GM12878 (cell line): ENCODE data around the gene STAC2.

Source experiments
- CBFB ChIP-seq: IDR thresholded peaks from 2 replicates; pipeline ENCODE4 v1.6.1; 2016; ENCODE audit warnings: antibody characterized with exemption, low read depth
- CTCF ChIP-seq, 3 experiments: IDR thresholded peaks in 2 of 3; conservative IDR thresholded peaks in 1 of 3; 2 replicates each; pipeline ENCODE4 v1.5.1; 2011; ENCODE audit warnings: low read depth in 3 of 3, low read length in 3 of 3, mild to moderate bottlenecking in 3 of 3, control low read depth in 2 of 3, moderate library complexity in 2 of 3, inconsistent platforms in 1 of 3, mixed read lengths in 1 of 3; ENCODE audit not compliant: control insufficient read depth in 2 of 3, insufficient read depth in 1 of 3; ENCODE audit errors: extremely low read depth in 1 of 3
- MAX ChIP-seq: IDR thresholded peaks from 2 replicates; pipeline ENCODE4 v1.6.1; 2012; ENCODE audit warnings: low read depth, low read length, improper control_type of control experiment
- TF ChIP-seq, protein P1 (sequence below): fragments of 450-650 bp; formaldehyde crosslinking; IDR thresholded peaks from 2 replicates; pipeline ENCODE4 v1.4.0; 2020; ENCODE audit warnings: mild to moderate bottlenecking, moderate library complexity

- TF ChIP-seq MAX (no peak), CBFB (no peak), CTCF (IDR thresholded peaks at IDR 0.05 in 2 of 3, conservative IDR thresholded peaks at IDR 0.05 in 1 of 3; ENCODE audit: control insufficient read depth in 2 of 3, extremely low read depth in 1 of 3, insufficient read depth in 1 of 3, low read depth in 3 of 3, low read length in 3 of 3) (no peak)
- TF ChIP-seq, protein P1, sequence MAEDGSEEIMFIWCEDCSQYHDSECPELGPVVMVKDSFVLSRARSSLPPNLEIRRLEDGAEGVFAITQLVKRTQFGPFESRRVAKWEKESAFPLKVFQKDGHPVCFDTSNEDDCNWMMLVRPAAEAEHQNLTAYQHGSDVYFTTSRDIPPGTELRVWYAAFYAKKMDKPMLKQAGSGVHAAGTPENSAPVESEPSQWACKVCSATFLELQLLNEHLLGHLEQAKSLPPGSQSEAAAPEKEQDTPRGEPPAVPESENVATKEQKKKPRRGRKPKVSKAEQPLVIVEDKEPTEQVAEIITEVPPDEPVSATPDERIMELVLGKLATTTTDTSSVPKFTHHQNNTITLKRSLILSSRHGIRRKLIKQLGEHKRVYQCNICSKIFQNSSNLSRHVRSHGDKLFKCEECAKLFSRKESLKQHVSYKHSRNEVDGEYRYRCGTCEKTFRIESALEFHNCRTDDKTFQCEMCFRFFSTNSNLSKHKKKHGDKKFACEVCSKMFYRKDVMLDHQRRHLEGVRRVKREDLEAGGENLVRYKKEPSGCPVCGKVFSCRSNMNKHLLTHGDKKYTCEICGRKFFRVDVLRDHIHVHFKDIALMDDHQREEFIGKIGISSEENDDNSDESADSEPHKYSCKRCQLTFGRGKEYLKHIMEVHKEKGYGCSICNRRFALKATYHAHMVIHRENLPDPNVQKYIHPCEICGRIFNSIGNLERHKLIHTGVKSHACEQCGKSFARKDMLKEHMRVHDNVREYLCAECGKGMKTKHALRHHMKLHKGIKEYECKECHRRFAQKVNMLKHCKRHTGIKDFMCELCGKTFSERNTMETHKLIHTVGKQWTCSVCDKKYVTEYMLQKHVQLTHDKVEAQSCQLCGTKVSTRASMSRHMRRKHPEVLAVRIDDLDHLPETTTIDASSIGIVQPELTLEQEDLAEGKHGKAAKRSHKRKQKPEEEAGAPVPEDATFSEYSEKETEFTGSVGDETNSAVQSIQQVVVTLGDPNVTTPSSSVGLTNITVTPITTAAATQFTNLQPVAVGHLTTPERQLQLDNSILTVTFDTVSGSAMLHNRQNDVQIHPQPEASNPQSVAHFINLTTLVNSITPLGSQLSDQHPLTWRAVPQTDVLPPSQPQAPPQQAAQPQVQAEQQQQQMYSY (CRISPR knock-in tag): no peak
These were observed 38.4 kb upstream of the STAC2 start for GRCh38 chr17:39264119-39264518.
